Measurements from ENCODE around the gene DLG4. TPM values are rescaled to one million over a fixed set of nuclear protein-coding genes. Genes with fewer than 3 reads are reported as not detected.
"Not testable (repeated sequence)": the region's sequence is repeated elsewhere in the genome, so short reads cannot be mapped to it uniquely, and the experiment has no call there.

Gene DLG4
- total and polyA plus RNA-seq, 2 donors (not counting 3 experiments of a cell fraction or from before 2014, with no cell fraction given): 14.9 to 34.6 TPM

- Histone ChIP-seq H3K4me2 (ENCODE audit: insufficient read depth, low read length) (no peak overlapping the region), H4K20me1 (replicated peaks; ENCODE audit: control insufficient read depth, extremely low read depth, insufficient read depth, low read length) (no peaks in the 10 kb centered on the region), H3K27me3 (ENCODE audit: control insufficient read depth in 2 of 2, insufficient read depth in 2 of 2, low read length in 2 of 2) (no peaks in the 10 kb centered on the region), H3K4me1 (ENCODE audit: control insufficient read depth, extremely low read depth, insufficient read depth, low read length) (no peaks in the 10 kb centered on the region), H3K36me3 (ENCODE audit: control insufficient read depth in 2 of 2, extremely low read depth in 1 of 2, insufficient read depth in 2 of 2, low read length in 2 of 2) (no peaks in the 10 kb centered on the region), H3K27ac (ENCODE audit: insufficient read depth, low read depth, low read length) (no peak overlapping the region), H3K4me3 (replicated peaks in 1 of 3; ENCODE audit: insufficient read depth in 1 of 3, low read depth in 1 of 3, low read length in 3 of 3) (no peak overlapping the region), H2AFZ (ENCODE audit: low read depth, low read length) (no peak overlapping the region), H3K79me2 (ENCODE audit: control insufficient read depth, insufficient read depth, low read length) (no peaks in the 10 kb centered on the region), H3K9ac (replicated peaks; ENCODE audit: extremely low read depth, insufficient read depth, low read length) (no peak overlapping the region), H3K9me1 (replicated peaks; ENCODE audit: control insufficient read depth, extremely low read depth, insufficient read depth, low read length) (no peaks in the 10 kb centered on the region), H3K9me3 (replicated peaks; ENCODE audit: control insufficient read depth, insufficient read depth, low read length) (no peaks in the 10 kb centered on the region)
- no peak for DNase-seq (ENCODE audit: low read depth, low spot score)
- intact Hi-C loops (cut with micrococcal nuclease): no loop called here
- ChIA-PET POLR2A (no interaction called here), CTCF (interaction anchor here (3.0 kb wide), 1 partner anchor 138 kb away, joined by 19 read pairs; no protein-coding TSS in a partner anchor)
- no peak for FAIRE-seq
- TF ChIP-seq EZH2 (IDR thresholded peaks at IDR 0.05; ENCODE audit: borderline replicate concordance, low read depth, low read length, severe bottlenecking): no peak
- no peak for TF ChIP-seq POLR2AphosphoS5 (IDR thresholded peaks at IDR 0.05; ENCODE audit: insufficient read depth, low read depth, low read length)
- TF ChIP-seq POLR2A (IDR thresholded peaks at IDR 0.05; ENCODE audit: low read depth, low read length): no peak
- TF ChIP-seq JUN (IDR thresholded peaks at IDR 0.05; ENCODE audit: borderline replicate concordance, insufficient read depth, insufficient read length, low read depth): no peak
- TF ChIP-seq MYC (IDR thresholded peaks at IDR 0.05; ENCODE audit: low read depth, low read length): no peak
- TF ChIP-seq MAX (IDR thresholded peaks at IDR 0.05; ENCODE audit: insufficient read depth, insufficient read length): no peak
- no peak for TF ChIP-seq CTCF (IDR thresholded peaks at IDR 0.05; ENCODE audit: extremely low read depth in 1 of 2, insufficient read depth in 1 of 2, low read depth in 1 of 2, low read length in 2 of 2)
- TF ChIP-seq FOS (IDR thresholded peaks at IDR 0.05; ENCODE audit: borderline replicate concordance, insufficient read depth, low read length): no peak
- no peak for TF ChIP-seq GATA2 (IDR thresholded peaks at IDR 0.05; ENCODE audit: insufficient read depth, insufficient read length, low read depth, low read length)
- no TSS peak for BruUV-seq (replicated peaks)
- dilution Hi-C loops (cut with MboI; ENCODE audit: extremely low pct_ligation_motif_present, low sequenced_read_pairs): no loop called here
These were observed 36.1 kb downstream of the DLG4 start for GRCh38 chr17:7183433-7184090.

- dilution Hi-C loops (cut with MboI; ENCODE audit: extremely low pct_ligation_motif_present, low sequenced_read_pairs); H3K4me2 ChIP-seq (ENCODE audit: insufficient read depth, low read length); H3K9me1 ChIP-seq (replicated peaks; ENCODE audit: control insufficient read depth, extremely low read depth, insufficient read depth, low read length); H3K4me3 ChIP-seq (replicated peaks in 1 of 3; ENCODE audit: insufficient read depth in 1 of 3, low read depth in 1 of 3, low read length in 3 of 3); intact Hi-C loops (cut with micrococcal nuclease); H3K79me2 ChIP-seq (ENCODE audit: control insufficient read depth, insufficient read depth, low read length); H3K36me3 ChIP-seq (ENCODE audit: control insufficient read depth in 2 of 2, extremely low read depth in 1 of 2, insufficient read depth in 2 of 2, low read length in 2 of 2); H4K20me1 ChIP-seq (replicated peaks; ENCODE audit: control insufficient read depth, extremely low read depth, insufficient read depth, low read length); H3K9me3 ChIP-seq (replicated peaks; ENCODE audit: control insufficient read depth, insufficient read depth, low read length); H3K27ac ChIP-seq (ENCODE audit: insufficient read depth, low read depth, low read length); H2AFZ ChIP-seq (ENCODE audit: low read depth, low read length); DNase-seq (ENCODE audit: low read depth, low spot score); H3K27me3 ChIP-seq (ENCODE audit: control insufficient read depth in 2 of 2, insufficient read depth in 2 of 2, low read length in 2 of 2); H3K9ac ChIP-seq (replicated peaks; ENCODE audit: extremely low read depth, insufficient read depth, low read length); BruUV-seq (replicated peaks); FAIRE-seq: not testable (repeated sequence)
- H3K4me1 ChIP-seq (ENCODE audit: control insufficient read depth, extremely low read depth, insufficient read depth, low read length): peaks cover 10% of the 10 kb centered on the region
- ChIA-PET CTCF (interaction anchor here (1.3 to 1.7 kb wide), 2 partner anchors 136 to 268 kb away, joined by 3 to 4 read pairs; no protein-coding TSS in a partner anchor), POLR2A (interaction anchor here (0.7 kb wide), 1 partner anchor 196 kb away, joined by 3 read pairs; no protein-coding TSS in a partner anchor)
These were observed 37.5 kb downstream of the DLG4 start for GRCh38 chr17:7182101-7182500.

Measured in endothelial cell of umbilical vein (primary cell).